ENCODE data around the gene TMEM87B. TPM values are rescaled to one million over a fixed set of nuclear protein-coding genes. Genes with fewer than 3 reads are reported as not detected.

TMEM87B gene
- total and polyA plus RNA-seq, 7 donors: 10.2 to 36.7 (median 19.7) TPM

DNA sequence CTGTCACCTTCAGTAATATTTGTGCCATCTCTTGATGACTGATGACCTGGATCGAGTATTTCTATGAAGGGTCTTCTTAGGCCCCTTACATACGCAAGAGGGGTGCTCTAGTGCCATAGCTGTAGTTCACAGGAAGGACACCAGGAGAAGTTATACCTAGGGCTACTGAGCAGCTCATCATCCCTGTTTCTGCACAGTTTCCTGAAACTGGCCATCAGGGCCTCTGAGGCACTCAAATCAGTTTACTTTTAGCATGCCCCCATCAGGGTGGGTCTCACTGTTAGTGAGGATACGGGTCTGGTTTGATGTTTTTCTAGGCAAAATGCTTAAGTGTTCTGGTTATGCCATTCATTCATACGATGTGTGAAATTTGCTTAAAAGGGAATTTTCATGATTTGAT lies 63.1 kb downstream of the TMEM87B start:
- TF ChIP-seq CTCF (IDR thresholded peaks at IDR 0.05): no peak
- no peak for TF ChIP-seq EP300 (IDR thresholded peaks at IDR 0.05)
- no peak for TF ChIP-seq POLR2AphosphoS5 (IDR thresholded peaks at IDR 0.05)
- no peak for TF ChIP-seq POLR2A (IDR thresholded peaks at IDR 0.05)
- H3K27ac ChIP-seq: no peak overlapping the region

GRCh38 chr2:112121682-112122254 lies 66.7 kb downstream of the TMEM87B start:
- H3K9me3 ChIP-seq: no peaks in the 10 kb centered on the region
- TF ChIP-seq EP300 (IDR thresholded peaks at IDR 0.05) (no peak), POLR2A (IDR thresholded peaks at IDR 0.05) (no peak), CTCF (IDR thresholded peaks at IDR 0.05) (peak in 1 of 4 experiments; percentile 41), POLR2AphosphoS5 (IDR thresholded peaks at IDR 0.05) (no peak)
- H3K27ac ChIP-seq: no peak overlapping the region
- H3K27me3 ChIP-seq: no peaks in the 10 kb centered on the region
- no peak overlapping the region for H3K4me3 ChIP-seq
- no peaks in the 10 kb centered on the region for H3K4me1 ChIP-seq
- intact Hi-C loops (cut with DNase I): loop anchor here (5.0 kb wide), 1 partner anchor 311 kb away; the partner anchor contains the start of gene RGPD8
- H3K36me3 ChIP-seq: peaks cover 0 to 24% (median 4%) of the 10 kb centered on the region in 4 donors
- DNase-seq: no peak

More for the DNA sequence above, 63.1 kb downstream of the TMEM87B start:
- no peak for DNase-seq
- peaks cover 0 to 41% (median 7%) of the 10 kb centered on the region in 4 donors for H3K36me3 ChIP-seq
- no peak overlapping the region for H3K4me3 ChIP-seq
- no peaks in the 10 kb centered on the region for H3K9me3 ChIP-seq
- 89 to 94% methylated on average over 4 of the region's 4 CpGs for WGBS, 2 donors
- intact Hi-C loops (cut with DNase I): no loop called here
- no peaks in the 10 kb centered on the region for H3K4me1 ChIP-seq
- H3K27me3 ChIP-seq: no peaks in the 10 kb centered on the region

- 77 to 89% methylated on average over 1 of the region's 1 CpG for WGBS, 2 donors
- H3K36me3 ChIP-seq: no peaks in the 10 kb centered on the region
- H3K27ac ChIP-seq: no peak overlapping the region
- H3K27me3 ChIP-seq: no peaks in the 10 kb centered on the region
- no peak overlapping the region for H3K4me3 ChIP-seq
- H3K9me3 ChIP-seq: no peaks in the 10 kb centered on the region
- TF ChIP-seq CTCF (IDR thresholded peaks at IDR 0.05) (no peak), POLR2A (IDR thresholded peaks at IDR 0.05) (no peak), POLR2AphosphoS5 (IDR thresholded peaks at IDR 0.05) (no peak), EP300 (IDR thresholded peaks at IDR 0.05) (no peak)
- no peak for DNase-seq
- H3K4me1 ChIP-seq: no peaks in the 10 kb centered on the region
- intact Hi-C loops (cut with DNase I): no loop called here
These were observed 74.0 kb downstream of the TMEM87B start for GRCh38 chr2:112129060-112129459.

DNA sequence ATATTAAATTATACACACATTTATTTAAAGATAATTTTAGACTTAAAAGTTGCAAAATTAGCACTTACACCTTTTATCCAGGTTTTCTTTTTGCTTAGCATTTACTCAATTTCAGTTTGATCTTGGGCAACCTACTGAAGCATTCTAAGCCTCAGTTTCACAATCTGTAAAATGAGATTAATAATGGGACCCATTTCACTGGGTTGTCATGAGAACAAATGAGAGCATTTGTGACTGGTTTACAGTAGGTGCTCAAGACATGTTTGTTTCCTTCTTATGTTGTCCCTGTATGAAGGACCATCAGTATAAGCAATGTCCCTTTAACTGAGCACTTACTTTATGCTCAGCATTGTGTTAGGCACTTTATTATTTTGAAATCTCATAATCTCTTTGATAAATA lies 78.3 kb downstream of the TMEM87B start:
- no peak for DNase-seq
- Histone ChIP-seq H3K36me3 (no peaks in the 10 kb centered on the region), H3K27ac (no peak overlapping the region), H3K27me3 (peaks cover 3 to 19% (median 6%) of the 10 kb centered on the region in 3 donors), H3K4me1 (peaks cover 0 to 7% (median 6%) of the 10 kb centered on the region in 4 donors), H3K9me3 (no peaks in the 10 kb centered on the region), H3K4me3 (no peak overlapping the region)
- intact Hi-C loops (cut with DNase I): no loop called here
- TF ChIP-seq POLR2AphosphoS5 (IDR thresholded peaks at IDR 0.05): no peak
- TF ChIP-seq EP300 (IDR thresholded peaks at IDR 0.05): no peak
- no peak for TF ChIP-seq POLR2A (IDR thresholded peaks at IDR 0.05)
- TF ChIP-seq CTCF (IDR thresholded peaks at IDR 0.05): no peak

DNA sequence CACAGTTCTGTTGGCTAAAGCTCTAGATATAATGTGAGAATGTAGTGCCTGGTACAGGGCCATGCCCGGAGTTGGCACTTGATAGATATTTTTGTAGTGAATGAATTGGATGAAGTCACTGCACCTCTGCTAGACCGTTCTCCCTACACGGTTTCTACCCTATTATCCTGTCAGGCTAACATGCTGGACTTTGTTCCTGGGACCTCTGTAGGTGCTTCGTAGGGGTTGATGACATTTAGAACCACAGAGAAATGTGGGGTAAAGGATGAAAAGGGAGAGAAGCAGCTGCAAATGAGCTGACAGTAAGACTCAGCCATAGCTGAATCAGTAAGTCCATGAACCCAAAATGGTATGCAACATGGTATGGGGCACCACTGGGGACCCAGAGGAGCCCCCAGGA lies 79.1 kb downstream of the TMEM87B start:
- Histone ChIP-seq H3K36me3 (no peaks in the 10 kb centered on the region), H3K4me3 (no peak overlapping the region), H3K4me1 (peaks cover 0 to 9% (median 7%) of the 10 kb centered on the region in 4 donors), H3K9me3 (no peaks in the 10 kb centered on the region), H3K27me3 (peaks cover 3 to 23% (median 7%) of the 10 kb centered on the region in 3 donors), H3K27ac (no peak overlapping the region)
- no peak for TF ChIP-seq EP300 (IDR thresholded peaks at IDR 0.05)
- no peak for TF ChIP-seq POLR2AphosphoS5 (IDR thresholded peaks at IDR 0.05)
- no peak for TF ChIP-seq POLR2A (IDR thresholded peaks at IDR 0.05)
- TF ChIP-seq CTCF (IDR thresholded peaks at IDR 0.05): no peak
- WGBS, 2 donors: 74 to 83% methylated on average over 4 of the region's 4 CpGs
- intact Hi-C loops (cut with DNase I): no loop called here
- DNase-seq: no peak
